Measurements from ENCODE around the gene LBHD2.

- no peak for TF ChIP-seq POLR2AphosphoS5 (IDR thresholded peaks at IDR 0.05; ENCODE audit: low read depth, low read length)
- TF ChIP-seq EGR1 (IDR thresholded peaks at IDR 0.05; ENCODE audit: low read depth): no peak
- no peak for TF ChIP-seq TCF7L2 (IDR thresholded peaks at IDR 0.05; ENCODE audit: borderline replicate concordance, extremely low read depth, insufficient read depth, insufficient read length)
- TF ChIP-seq, protein P1, sequence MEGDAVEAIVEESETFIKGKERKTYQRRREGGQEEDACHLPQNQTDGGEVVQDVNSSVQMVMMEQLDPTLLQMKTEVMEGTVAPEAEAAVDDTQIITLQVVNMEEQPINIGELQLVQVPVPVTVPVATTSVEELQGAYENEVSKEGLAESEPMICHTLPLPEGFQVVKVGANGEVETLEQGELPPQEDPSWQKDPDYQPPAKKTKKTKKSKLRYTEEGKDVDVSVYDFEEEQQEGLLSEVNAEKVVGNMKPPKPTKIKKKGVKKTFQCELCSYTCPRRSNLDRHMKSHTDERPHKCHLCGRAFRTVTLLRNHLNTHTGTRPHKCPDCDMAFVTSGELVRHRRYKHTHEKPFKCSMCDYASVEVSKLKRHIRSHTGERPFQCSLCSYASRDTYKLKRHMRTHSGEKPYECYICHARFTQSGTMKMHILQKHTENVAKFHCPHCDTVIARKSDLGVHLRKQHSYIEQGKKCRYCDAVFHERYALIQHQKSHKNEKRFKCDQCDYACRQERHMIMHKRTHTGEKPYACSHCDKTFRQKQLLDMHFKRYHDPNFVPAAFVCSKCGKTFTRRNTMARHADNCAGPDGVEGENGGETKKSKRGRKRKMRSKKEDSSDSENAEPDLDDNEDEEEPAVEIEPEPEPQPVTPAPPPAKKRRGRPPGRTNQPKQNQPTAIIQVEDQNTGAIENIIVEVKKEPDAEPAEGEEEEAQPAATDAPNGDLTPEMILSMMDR (IDR thresholded peaks at IDR 0.05 in 2 of 3, conservative IDR thresholded peaks at IDR 0.05 in 1 of 3; ENCODE audit: borderline replicate concordance in 1 of 3, insufficient read depth in 1 of 3, low read depth in 2 of 3, low read length in 2 of 3): no peak
- TF ChIP-seq POLR2A (IDR thresholded peaks at IDR 0.05; ENCODE audit: borderline replicate concordance, extremely low read depth, insufficient read depth, insufficient read length): no peak
- no peak for TF ChIP-seq MAX (IDR thresholded peaks at IDR 0.05)
- no peak for TF ChIP-seq EZH2 (IDR thresholded peaks at IDR 0.05)
- TF ChIP-seq SIN3A (IDR thresholded peaks at IDR 0.05; ENCODE audit: low read depth): no peak
These were observed 42.5 kb upstream of the LBHD2 start for GRCh38 chr14:103041464-103041863.
